ENCODE results near the gene KLF13. TPM values are rescaled to one million over a fixed set of nuclear protein-coding genes. Genes with fewer than 3 reads are reported as not detected.

The KLF13 gene
- total RNA-seq, 1 donor from 2014 or later = 235 TPM

DNA sequence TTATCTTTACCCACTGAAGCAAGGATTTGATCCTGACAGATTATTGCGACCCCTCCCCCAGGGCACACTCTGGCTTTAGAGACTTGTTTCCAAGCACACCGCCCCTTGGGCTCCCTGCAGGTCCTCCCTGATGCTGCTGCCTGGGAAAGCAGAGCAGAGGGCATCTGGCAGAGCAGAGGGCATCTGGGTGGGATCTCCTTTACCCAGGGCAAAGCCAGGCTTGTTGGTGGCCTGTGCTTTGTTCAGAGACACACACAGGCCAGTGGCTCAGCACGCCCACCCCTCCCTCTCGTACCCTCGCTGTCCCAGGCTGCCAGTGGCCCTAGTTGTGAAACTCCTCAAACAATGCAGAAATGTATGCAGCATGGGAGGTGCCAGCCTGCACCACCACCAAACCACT is 4.8 kb downstream of the KLF13 start:
- DNase-seq (ENCODE audit: low spot score in 2 of 2) = no peak
- no peaks in the 10 kb centered on the region for H3K36me3 ChIP-seq
- intact Hi-C loops (cut with DNase I) = no loop called here
- H3K4me3 ChIP-seq = no peak overlapping the region
- TF ChIP-seq, protein P1, sequence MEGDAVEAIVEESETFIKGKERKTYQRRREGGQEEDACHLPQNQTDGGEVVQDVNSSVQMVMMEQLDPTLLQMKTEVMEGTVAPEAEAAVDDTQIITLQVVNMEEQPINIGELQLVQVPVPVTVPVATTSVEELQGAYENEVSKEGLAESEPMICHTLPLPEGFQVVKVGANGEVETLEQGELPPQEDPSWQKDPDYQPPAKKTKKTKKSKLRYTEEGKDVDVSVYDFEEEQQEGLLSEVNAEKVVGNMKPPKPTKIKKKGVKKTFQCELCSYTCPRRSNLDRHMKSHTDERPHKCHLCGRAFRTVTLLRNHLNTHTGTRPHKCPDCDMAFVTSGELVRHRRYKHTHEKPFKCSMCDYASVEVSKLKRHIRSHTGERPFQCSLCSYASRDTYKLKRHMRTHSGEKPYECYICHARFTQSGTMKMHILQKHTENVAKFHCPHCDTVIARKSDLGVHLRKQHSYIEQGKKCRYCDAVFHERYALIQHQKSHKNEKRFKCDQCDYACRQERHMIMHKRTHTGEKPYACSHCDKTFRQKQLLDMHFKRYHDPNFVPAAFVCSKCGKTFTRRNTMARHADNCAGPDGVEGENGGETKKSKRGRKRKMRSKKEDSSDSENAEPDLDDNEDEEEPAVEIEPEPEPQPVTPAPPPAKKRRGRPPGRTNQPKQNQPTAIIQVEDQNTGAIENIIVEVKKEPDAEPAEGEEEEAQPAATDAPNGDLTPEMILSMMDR (IDR thresholded peaks at IDR 0.05) = no peak
- H3K4me1 ChIP-seq = peaks cover 11 to 43% of the 10 kb centered on the region in 2 donors
- no peaks in the 10 kb centered on the region for H3K27me3 ChIP-seq
- no peak overlapping the region for H3K27ac ChIP-seq
- no peaks in the 10 kb centered on the region for H3K9me3 ChIP-seq

DNA sequence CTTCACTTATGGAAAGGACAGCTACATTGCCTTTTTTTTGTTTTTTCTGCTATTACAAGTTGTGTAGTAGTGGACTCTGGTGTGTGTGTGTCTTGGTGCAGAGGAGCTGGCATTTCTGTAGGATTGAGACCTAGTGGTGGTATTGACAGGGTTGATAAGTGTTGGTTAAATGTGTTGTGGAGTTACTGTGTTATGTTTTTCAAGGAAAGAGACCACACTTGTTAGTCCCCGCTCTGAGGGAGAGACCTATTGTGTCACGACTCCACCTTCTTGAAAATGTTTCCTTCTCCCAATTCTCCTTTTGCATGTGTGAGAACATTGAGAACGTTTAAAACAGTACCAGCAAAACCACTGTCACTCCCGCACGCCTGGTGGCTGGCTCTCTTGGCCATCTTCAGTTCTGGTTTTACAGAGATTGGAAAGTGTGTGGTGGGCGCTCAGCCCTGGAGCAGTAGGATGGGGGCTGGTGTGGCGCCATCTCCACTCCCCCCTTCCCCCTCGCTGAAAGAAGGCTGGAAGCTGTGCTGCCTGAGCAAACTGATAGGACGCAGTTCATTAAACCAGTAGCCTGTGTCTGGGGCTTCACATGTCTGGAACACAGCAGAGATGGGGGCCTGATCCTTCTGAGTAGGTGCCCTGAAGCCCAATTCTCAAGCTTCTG is 5.5 kb downstream of the KLF13 start:
- TF ChIP-seq, protein P1 (IDR thresholded peaks at IDR 0.05) = no peak
- intact Hi-C loops (cut with DNase I) = no loop called here
- H3K36me3 ChIP-seq = no peaks in the 10 kb centered on the region
- no peaks in the 10 kb centered on the region for H3K27me3 ChIP-seq
- DNase-seq (ENCODE audit: low spot score in 2 of 2) = no peak
- peaks cover 11 to 49% of the 10 kb centered on the region in 2 donors for H3K4me1 ChIP-seq
- H3K4me3 ChIP-seq = no peak overlapping the region
- no peaks in the 10 kb centered on the region for H3K9me3 ChIP-seq
- H3K27ac ChIP-seq = peak overlapping the region in 1 of 2 donors; percentile 33

DNA sequence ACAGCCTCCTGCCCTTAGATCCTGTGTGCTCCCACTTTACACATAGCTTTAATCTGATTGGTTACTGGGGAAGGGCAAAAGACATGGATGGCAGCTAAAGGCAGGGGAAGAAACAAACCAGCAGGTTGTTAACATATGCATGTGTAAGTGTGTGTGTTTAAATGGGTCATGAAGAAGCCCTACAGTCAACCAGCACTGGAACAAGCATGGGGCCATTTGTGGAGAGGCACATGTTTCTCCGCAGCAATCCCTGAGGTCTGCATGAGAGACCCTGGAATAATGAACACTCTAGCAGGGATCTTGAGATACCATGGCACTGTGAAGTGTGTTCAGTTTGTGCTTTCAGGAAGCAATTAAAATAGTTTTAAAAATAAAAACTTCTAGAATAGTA is 6.0 kb downstream of the KLF13 start:
- Histone ChIP-seq H3K4me3 (no peak overlapping the region), H3K9me3 (no peaks in the 10 kb centered on the region), H3K27ac (peak overlapping the region in 1 of 2 donors; percentile 33), H3K27me3 (no peaks in the 10 kb centered on the region), H3K36me3 (no peaks in the 10 kb centered on the region), H3K4me1 (peaks cover 11 to 49% of the 10 kb centered on the region in 2 donors)
- no peak for DNase-seq (ENCODE audit: low spot score in 2 of 2)
- intact Hi-C loops (cut with DNase I) = no loop called here
- TF ChIP-seq, protein P1 (IDR thresholded peaks at IDR 0.05) = no peak

DNA sequence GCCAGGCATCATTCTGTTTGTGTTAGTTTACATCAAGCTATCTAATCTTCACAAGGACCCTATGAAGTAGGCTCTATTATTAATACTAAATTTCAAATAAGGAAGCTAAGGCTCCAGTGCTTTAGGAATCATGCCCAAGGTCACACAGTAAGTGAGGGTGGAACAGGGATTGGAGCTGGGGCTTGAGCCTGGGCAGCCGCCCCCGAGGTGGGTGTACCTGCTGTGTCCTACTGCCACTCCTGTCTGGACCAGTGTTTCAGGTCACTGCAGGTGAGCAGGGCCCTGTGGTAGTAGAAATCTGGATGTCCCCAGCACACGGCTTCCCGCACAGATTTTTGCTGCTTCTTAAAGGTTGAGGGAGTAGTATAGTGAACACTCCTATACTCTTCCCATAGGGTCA is 6.5 kb downstream of the KLF13 start:
- intact Hi-C loops (cut with DNase I) = no loop called here
- Histone ChIP-seq H3K9me3 (no peaks in the 10 kb centered on the region), H3K27ac (no peak overlapping the region), H3K4me1 (peaks cover 13 to 50% of the 10 kb centered on the region in 2 donors), H3K4me3 (no peak overlapping the region), H3K36me3 (no peaks in the 10 kb centered on the region), H3K27me3 (no peaks in the 10 kb centered on the region)
- DNase-seq (ENCODE audit: low spot score in 2 of 2) = no peak
- TF ChIP-seq, protein P1 (IDR thresholded peaks at IDR 0.05) = no peak

DNA sequence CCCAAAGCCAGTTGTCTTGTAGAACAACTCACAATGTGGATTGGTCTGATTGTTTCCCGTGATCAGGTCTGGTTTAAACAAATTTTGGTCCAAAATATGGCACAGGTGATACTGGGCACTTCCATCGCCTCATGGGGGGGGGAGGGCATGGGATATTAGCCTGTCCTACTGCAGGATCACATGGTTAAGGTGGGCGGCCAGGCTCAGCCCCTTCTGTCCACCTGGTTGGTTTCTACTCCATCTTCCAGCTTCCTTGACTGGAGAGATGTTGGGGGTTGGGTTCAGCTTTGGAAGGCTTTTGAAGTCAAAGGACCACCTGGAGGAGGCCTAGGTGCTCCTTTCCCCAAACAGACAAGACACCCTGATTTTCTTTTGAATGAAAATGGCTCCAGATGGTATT is 7.2 kb downstream of the KLF13 start:
- Histone ChIP-seq H3K27ac (no peak overlapping the region), H3K27me3 (no peaks in the 10 kb centered on the region), H3K36me3 (no peaks in the 10 kb centered on the region), H3K4me1 (peaks cover 15 to 57% of the 10 kb centered on the region in 2 donors), H3K9me3 (no peaks in the 10 kb centered on the region), H3K4me3 (no peak overlapping the region)
- no peak for DNase-seq (ENCODE audit: low spot score in 2 of 2)
- TF ChIP-seq, protein P1 (IDR thresholded peaks at IDR 0.05) = no peak
- intact Hi-C loops (cut with DNase I) = no loop called here
